EL (cell line): Measurements from ENCODE around the gene APH1B.

ENCODE experiments used
- DNase-seq: peaks from one replicate; pipeline ENCODE4 v3.0.0-alpha.2; 2016

APH1B gene

DNA sequence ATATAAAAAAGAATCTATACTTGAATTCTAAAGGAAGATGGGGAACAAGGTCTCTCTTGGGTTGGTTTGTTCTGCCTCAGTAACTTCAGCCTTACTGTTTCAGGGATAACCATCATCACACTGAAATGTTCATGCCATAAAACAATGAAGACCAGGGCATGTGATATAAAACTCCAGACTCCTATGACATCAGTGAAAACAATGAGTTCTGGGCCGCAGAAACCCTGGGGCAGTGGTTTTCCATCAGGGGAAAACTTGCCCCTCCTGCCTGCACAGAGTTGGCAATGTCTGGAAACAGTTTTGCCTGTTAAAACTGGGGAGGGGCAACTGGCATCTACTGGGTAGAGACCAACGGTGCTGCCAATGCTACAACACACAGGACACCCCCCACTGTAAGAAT lies 57.4 kb downstream of the APH1B start:
- DNase-seq = no peak

DNA sequence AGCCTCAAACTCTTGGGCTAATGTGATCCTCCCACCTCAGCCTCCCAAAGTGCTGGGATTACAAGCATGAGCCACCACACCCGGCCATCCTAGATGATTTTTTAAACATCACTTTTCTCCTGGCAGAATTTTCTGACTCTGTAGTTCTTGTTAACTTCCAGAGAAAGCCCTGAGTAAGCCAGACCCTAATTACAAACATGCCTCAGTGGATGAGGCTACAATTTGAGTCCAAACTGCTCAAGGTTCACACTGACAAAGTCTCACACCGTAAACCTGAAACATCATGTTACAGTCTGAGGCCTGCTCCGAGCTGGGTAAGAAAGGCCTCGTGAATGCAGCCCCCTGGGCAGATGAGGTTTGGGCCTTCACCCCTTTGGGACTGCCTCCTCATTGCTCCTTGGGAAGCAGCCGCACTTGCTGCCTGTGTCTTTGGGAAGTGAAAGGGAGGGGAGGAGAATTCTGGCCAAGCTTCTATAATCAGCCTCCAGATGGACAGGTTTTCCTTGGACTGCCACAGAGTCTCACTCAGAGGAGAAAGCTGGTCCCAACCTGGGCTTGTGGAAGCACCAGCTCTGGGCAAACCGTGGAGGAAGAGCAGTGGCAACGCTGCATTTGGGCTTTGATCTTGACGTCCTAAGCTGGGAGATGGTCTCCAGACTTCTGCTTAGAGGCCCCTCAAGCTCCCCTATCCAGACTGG lies 58.3 kb downstream of the APH1B start:
- no peak for DNase-seq

DNA sequence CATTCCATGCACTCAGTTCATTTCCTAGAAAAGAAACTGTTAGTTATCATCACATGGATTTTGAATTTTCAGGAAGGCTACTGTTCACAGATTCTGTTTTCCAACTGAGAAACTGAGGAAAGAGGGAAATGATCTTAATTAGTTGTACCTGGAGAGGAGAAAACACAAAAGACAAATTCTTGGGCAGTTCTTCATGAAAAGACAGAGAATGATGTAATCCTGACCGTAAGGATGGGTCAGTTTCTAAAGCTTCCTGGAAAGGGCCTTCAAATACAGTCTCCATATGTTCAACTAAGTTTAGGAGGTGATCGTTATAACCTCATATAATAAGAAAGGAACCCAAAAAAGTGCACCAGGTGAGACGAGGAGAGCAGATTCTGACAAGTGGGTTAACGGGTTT lies 59.6 kb downstream of the APH1B start:
- no peak for DNase-seq

DNA sequence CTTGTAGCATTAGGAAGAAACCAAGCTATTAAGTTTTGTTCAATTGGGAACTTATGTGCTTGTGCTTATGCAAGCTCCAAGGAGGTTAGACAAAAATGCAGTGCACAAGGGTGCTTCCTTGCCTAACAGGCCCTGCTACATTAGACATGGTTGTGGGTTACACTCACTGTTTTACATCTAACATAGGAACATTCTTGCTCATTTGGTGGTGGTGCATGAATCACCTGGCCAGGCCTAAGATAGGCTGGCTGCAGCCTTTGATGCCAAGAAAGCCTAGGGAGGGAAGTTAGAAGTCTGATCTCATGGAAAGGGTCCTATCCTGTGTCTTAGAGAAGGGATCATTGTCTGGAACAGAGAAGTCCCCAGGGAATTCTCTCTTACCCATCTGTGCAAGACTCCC lies 60.8 kb downstream of the APH1B start:
- DNase-seq = peak; percentile 40

DNA sequence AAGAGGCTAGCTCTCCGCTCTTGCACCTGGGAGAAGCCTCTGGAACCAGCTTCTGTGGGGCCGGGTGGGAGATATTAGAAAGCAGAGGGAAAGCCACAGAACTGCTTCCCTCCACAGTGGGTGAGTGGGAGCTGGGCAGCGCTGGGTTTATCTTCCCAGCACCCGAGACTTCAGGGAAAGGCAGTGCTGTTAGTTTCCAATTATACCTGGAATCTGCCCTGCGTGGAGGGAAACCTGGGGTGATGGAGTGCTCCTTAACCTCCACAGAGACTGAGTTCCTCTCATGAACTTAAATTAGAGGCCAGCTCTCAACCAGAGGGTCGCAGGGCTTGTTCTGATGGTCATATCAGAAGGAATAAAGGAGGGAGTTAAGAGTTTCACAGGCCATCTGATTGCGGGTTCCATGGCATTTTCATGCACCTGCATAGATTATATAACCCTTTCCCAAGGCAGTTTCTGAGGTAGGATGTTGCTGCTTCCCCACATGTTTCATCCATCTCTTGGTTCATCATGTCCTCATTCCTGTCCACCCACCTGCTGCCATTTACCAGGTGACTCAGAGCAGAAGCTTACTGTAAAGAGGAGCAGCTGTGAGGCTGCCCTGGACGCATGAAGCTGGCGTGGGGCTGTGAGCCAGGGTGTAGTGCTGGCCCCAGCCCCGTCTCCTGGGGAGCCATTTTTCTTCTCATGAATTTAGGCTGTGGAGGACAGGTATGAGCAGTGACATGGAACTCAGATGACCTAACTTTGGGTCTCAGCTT lies 61.8 kb downstream of the APH1B start:
- no peak for DNase-seq

DNA sequence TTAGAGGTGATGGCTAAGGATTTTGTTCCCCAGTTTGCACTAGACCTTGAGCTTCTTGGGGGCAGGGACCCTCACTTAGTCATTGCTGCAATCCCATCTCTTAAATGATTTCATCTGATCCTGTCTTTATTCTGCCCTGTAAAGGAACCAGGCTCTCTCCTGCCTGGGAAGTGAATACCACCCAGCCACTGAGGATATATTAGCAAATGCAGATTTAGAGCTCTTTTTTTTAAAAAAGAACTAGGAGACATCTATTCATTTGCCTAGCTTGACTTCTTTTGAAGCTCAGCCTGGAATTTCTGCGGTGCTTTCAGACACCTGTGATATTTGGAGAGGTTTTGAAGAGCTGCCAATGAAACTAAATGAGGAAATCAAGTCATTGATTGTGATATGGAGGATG lies 62.4 kb downstream of the APH1B start:
- no peak for DNase-seq

DNA sequence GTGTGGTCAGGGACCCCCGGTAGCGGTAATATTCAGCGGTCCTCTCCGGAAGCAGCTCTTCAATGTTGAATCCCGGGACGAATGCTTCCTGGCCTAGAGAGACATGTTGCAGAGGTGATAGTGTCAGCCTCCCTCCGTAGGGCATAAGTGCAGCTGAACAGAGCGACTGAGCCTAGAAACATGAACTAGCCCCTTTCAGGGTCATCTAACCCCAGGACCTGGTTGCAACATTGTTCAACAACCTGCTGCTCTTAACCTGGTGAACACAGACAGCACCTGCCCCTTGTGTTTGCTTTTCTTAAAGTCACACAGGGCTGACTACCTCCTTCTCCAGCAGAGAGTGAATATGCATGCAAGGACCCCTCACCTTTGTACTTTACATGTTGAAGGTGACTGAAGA lies 62.9 kb downstream of the APH1B start:
- DNase-seq = no peak

DNA sequence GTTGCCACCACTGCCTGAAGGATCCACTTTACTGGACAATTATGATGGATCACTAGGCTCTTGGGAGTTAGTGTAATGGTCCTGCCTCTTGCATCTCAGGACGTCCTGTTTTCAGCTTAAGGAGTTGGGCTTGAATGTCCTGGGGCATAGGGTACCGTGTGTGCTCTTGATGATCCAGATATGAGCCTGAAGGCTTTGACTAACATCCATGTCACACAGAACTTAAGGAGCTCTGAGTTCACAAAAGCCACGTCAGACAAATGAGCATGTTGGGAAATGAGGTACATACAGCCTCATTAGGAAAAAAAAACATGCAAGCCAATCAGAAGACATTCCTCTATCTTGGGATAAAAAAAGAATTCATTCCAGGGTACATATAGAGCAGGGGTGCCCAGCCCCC lies 63.5 kb downstream of the APH1B start:
- DNase-seq = no peak

DNA sequence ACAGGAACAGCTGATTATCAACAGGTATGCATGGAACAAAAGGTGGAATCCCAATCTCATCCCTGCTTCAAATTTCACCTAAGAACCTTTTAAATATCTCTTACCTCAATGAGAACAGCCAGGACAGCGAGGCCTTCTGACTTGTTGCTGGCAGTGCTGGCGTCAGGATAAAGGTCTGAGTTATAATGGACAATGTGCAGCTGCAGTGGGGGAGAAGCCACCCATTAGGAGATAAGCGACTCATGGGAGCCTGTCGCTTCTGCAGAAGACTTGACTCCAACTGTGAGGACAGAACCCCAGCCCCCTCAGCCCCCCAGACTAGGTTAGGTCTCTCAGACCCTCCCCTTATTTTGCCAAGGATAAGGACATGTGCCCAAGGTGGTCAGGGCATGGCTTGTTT lies 64.5 kb downstream of the APH1B start:
- no peak for DNase-seq

DNA sequence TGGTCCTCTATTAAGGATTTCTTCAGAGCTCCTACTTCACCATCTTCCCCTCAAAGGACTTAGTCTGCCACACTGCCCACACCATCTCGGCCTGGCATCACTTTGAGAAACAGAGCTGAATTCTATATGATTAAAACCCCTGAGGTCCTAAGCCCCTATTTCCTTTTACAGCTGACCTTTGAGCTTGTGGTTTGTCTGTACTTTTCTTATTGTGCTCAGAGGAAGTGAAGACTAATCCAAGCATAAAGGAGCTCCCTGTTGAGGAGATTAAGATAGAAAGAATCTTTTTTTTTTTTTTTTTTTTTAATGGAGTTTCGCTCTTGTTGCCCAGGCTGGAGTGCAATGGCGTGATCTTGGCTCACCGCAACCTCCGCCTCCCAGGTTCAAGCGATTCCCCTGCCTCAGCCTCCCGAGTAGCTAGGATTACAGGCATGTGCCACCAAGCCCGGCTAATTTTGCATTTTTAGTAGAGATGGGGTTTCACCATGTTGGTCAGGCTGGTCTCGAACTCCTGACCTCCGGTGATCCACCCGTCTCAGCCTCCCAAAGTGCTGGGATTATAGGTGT lies 65.7 kb downstream of the APH1B start:
- DNase-seq = peak; percentile 47

DNA sequence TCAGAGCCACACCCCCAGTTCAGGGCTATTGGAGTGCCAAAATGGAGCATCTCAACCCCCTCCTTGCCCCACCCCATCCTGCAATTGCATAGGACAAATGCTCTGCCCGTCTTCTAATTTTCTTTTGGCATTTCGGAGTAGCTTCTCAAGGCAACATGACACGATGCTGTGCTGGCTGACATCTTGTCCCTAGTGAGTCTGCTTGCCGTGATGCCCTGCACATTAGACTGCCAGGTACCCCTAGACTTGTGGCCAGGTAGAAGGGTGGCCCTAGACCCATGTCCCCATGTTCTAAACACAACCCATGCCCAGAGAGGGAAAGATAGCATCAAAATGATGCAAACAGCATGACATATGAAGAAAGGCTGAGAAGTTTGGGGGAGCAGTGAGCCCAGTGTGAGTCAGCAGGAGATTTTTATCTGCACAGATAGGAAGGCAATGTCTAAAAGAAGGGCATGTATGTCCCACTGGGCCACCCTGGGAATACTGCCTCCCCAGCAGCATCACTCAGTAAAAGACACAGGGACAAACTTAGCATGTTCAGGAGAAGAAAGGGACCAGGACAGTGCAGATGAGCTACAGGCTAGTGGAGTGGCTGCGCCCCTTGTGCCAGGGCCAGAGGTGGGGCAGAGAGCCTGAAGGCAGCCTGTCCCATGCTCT lies 67.5 kb downstream of the APH1B start:
- peak; percentile 65 for DNase-seq

DNA sequence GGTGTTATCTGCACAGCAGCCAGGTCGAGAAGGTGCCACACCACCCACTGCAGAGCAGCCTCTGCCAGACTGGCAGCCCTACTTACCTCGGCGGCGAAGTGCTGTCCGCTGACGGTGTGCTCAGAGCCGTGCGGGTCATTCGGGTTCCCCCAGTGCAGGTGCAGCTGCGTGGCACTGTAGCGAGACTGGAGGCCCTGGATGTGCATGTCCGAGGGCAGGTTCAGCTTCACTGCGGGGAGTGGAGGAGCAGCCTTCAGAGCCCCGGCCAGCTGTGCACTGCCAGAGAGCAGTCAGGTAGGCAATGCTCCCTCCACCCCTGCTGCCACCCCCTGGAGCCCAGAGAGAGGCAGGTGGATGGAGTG lies 68.0 kb downstream of the APH1B start:
- no peak for DNase-seq

DNA sequence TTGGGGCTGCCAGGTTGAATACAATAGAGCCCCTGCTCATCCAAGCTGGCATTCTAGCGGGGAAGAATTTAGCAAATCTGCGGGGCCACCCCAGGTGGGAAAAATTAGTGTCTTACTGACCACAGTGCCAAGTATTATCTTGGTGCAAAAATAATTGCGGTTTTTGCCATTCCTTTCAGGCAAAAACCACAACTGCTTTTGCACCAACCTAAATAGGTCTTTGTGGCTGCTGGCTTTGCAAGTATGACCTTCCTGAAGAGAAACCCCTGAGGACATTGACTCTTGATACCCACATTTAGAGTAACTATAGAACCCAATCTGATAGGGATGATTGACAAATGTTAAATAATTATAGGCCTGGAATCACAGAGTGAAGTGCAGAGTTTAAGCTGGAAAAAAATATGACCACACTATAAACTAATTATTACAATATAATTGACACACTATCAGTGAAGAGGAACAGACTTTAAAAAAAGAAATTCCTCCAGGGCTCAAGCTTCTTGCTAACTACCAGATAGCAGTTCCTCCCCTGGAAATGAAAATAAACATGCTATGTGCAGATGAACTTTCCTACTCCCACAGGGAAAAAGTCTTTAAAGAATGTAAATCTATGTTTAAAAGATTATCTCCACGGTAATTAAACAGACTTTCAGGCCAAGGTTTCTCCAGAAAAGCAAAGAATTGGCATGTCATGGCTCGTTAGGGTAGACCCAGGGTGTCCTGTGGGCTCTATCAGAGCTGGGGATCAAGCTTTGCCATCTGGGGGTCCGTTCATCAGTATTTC lies 69.9 kb downstream of the APH1B start:
- no peak for DNase-seq

DNA sequence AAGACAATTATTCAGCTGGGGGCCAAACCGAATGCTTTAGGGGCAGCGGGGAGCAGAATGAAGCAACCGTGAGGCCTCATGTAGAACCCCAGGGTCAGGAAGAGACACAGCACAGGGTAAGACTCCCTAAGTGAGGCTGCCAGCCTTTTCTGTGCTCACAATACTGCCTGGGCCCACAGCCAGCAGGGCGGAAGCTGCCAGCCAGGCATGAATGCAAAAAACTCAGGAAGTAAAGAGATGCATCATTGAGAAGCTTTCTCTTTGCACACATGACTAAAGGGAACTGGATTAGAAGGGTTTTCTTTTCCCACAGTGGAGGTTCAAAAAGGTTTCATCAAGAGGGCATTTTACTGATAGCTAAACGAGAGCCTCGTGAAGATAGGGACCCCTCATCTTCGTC lies 71.0 kb downstream of the APH1B start:
- DNase-seq = peak; percentile 70

DNA sequence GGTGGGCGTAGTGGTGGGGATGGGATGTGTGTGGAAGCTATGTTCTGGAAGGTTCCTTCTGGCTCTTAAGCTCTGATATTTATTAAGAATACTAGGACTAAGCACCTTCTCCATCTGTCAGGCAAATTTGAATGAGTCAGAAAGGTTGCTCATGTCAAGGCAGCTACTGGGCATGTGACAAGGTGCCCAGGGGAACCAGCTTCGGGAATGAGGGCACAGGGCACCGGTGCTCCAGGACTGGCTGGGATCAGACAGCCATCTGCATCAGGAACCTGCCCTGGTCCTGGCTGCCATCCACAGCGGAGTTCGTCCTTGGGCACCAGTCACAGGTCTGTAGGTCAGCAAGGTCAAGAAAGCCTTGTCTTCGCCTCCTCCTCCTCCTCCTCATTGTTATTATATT lies 71.8 kb downstream of the APH1B start:
- no peak for DNase-seq

DNA sequence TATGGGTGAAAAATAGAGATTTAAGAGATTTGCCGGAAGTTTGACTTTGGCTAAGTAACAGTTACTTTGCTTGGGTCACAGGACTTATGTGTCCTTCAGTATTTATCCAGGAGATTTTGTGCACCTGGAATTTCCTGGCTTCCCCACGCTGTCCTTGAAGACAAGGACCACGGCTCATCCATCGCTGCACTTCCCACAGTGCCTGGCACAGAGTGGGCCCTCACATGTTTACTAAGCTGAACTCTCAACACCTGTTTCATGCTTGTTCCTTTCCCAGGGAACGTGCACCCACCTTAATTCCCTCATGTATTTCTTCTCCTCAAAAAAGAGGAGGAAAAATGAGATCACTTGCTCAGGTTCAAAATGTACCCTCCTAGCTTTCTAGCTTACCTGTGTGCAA lies 72.2 kb downstream of the APH1B start:
- no peak for DNase-seq

DNA sequence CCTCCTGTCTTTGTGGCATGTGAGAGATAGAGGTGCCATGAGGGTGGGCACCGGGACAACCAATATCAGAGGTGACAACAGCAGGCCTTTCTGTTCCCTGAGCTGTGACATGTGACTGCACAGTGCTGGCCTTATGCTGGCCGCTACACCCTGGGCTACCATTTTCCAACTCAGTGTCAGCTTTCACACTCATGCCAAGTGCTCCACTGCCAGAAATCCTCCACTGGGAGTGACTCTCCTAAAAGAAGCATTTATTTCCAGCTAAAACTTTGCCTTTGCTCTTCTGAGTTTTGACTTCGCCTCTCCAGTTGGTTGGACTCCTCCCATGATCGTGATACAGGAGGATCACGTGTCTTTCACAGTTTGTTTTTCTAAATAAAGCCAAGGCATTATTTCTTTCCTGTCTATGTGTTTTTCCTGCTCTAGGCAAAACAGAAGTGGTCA lies 72.8 kb downstream of the APH1B start:
- DNase-seq = no peak

DNA sequence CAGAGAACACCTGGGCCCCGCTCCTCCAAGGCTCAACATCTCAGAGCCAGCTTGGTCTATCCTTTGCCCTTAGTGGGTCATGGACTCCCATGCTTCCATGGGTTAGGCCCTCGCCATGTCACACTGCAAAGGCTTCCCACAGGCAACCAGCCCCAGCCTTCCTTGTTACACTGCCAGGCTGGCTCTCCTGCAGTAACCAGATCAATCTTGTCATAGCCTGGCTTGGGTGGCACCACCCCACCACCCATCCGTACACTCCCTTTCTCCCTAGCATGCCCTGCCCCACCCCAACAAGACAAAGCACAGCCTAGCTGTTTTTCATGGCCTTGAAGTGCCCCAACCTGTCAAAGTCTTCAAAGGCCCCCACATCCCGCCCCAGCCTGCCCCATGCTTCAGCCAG lies 73.8 kb downstream of the APH1B start:
- no peak for DNase-seq

DNA sequence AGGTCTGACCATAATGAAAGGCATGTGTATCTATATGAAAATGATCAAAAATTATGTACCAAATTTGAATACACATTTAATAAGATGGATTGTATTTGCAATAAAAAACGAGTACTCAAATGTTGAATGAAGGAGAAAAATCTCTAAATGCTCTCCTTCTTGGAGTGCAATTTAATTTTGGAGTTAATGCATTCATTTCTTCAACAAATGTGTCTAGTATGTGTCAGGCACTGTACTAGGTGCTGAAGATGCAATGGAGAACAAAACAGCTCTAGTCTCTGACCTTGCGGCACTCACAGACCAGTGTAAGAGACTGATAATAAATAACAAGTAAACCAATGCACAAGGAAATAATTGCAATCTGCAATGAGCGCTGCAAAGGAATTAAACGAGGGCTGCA lies 75.4 kb downstream of the APH1B start:
- no peak for DNase-seq

DNA sequence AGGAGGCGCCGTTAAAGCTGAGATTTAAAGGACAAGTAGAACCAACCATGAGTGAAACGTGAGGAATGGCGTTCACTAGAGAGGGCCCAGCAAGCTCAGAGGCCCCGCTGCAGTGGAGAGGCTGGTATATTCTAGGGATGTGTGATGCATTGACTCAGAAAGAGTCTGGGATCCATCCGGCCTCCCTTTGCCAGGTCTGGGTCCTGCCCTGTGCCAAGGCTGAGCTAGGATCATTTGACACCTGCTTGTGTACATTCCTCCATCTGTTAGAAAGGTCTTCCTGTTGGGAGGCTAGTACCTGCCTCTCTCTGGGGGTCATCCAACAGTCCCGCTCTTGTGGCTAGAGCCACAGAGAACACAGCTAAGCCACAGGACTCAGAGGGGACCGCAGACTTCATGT lies 75.9 kb downstream of the APH1B start:
- no peak for DNase-seq

DNA sequence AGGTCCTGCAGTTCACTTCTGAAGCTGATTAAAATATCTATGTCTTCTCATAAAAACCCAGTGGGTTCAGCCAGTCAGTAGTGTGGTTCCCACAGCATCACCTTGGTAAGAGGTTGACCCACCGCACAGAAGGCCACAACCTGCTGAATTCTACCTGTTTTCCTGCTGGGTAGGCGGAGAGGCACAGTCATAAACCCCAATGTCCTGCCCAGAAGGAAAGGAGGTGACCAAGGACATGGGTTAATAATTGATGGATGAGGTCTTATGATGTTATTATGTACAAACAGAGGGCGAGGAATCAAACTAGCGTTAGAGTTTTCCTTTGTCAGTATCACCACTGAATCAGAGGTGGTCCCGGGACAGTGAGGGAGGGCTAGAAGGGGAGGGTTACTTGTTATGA lies 76.5 kb downstream of the APH1B start:
- no peak for DNase-seq

DNA sequence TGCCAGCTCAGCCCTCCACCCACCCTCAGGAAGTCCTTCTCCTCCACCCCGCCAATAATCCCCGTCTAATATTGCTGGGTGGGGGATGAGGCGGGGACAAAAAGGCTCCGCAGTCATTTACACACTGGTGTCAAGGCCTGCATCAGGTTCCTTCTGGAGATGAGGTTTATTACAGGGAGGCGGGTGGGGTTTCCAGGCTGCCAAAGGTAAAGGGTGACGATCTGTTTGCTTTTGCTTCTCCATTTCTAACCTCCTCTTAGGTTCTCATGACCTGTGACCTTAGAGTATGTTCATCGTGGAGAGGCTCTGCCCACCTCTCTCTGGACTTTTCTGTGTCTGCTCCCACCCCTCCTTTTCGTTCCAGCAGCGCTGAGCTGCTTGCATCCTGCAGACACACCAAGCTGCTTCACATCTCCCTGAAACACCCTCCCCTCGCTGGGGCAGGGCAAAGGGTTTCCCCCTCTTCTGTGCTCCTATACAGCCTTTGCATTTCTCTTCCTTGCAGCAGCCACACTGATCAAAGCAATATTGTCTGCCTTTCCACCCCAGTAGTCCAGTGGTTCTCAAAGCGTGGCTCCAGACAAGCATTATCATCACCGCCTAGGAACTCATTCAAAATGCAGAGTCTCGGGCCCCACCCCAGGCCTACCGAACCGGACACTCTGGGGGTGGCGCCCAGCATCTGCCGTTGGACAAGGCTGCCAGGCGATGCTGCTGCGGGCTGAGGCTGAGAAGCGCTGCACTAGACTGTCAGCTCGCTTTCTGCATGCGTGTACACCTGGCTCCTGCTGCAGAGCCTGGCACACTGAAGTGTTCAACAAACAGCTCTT lies 77.6 kb downstream of the APH1B start:
- no peak for DNase-seq
